Keratinocyte (primary cell): Measurements from ENCODE around the gene TTC39C. TPM values are rescaled to one million over a fixed set of nuclear protein-coding genes. Genes with fewer than 3 reads are reported as not detected.

Experiments used
- DNase-seq: peaks from one replicate; pipeline ENCODE4 v3.0.0-alpha.2; 2011; ENCODE audit warnings: low read depth, missing footprints, low spot score
- FAIRE-seq: peaks from 2 replicates; lab custom pipeline; 2011; peaks lifted over from hg19 to GRCh38; lab: Jason Lieb, UNC
- H2AFZ ChIP-seq: 2 replicates; pipeline ENCODE4 v1.6.0; 2012; ENCODE audit warnings: low read length, control low read depth, inconsistent platforms; ENCODE audit not compliant: control insufficient read depth
- H3K27ac ChIP-seq: 2 replicates; pipeline ENCODE4 v1.5.1; 2011; ENCODE audit warnings: low read length; ENCODE audit not compliant: control insufficient read depth, insufficient read depth
- H3K27me3 ChIP-seq: 3 replicates; pipeline ENCODE4 v1.6.0; 2011; ENCODE audit warnings: low read length; ENCODE audit not compliant: control insufficient read depth, insufficient read depth; ENCODE audit errors: extremely low read depth
- H3K36me3 ChIP-seq, 2 experiments: 2 replicates in 1 of 2; 3 replicates in 1 of 2; pipeline ENCODE4 v1.5.1; 2011; ENCODE audit warnings: low read length in 2 of 2, mild to moderate bottlenecking in 1 of 2; ENCODE audit not compliant: control insufficient read depth in 2 of 2, insufficient read depth in 2 of 2; ENCODE audit errors: extremely low read depth in 1 of 2
- H3K4me1 ChIP-seq: 3 replicates; pipeline ENCODE4 v1.5.1; 2011; ENCODE audit warnings: low read length; ENCODE audit not compliant: control insufficient read depth, insufficient read depth; ENCODE audit errors: extremely low read depth
- H3K4me2 ChIP-seq: 3 replicates; pipeline ENCODE4 v1.6.0; 2011; ENCODE audit warnings: low read depth, low read length; ENCODE audit not compliant: control insufficient read depth, insufficient read depth; ENCODE audit errors: extremely low read depth
- H3K4me3 ChIP-seq, 3 experiments: fragments of 200-600 bp in 1 of 3; sonication (generic) in 1 of 3; 2 replicates in 2 of 3; 3 replicates in 1 of 3; pipeline ENCODE4 v1.5.1; 2011 to 2016; ENCODE audit warnings: low read length in 3 of 3, mild to moderate bottlenecking in 3 of 3, control low read depth in 2 of 3, inconsistent platforms in 1 of 3, low read depth in 1 of 3, mixed read lengths in 1 of 3, mixed run types in 1 of 3, moderate library complexity in 1 of 3; ENCODE audit not compliant: control insufficient read depth in 2 of 3, insufficient read depth in 2 of 3; ENCODE audit errors: extremely low read depth in 1 of 3
- H3K79me2 ChIP-seq: 2 replicates; pipeline ENCODE4 v1.6.0; 2012; ENCODE audit warnings: low read length; ENCODE audit not compliant: control insufficient read depth, insufficient read depth
- H3K9ac ChIP-seq: 3 replicates; pipeline ENCODE4 v1.6.0; 2011; ENCODE audit warnings: low read length; ENCODE audit not compliant: control insufficient read depth, insufficient read depth; ENCODE audit errors: extremely low read depth
- H3K9me1 ChIP-seq: 3 replicates; pipeline ENCODE4 v1.6.0; 2011; ENCODE audit warnings: low read length; ENCODE audit not compliant: control insufficient read depth, insufficient read depth; ENCODE audit errors: extremely low read depth
- H3K9me3 ChIP-seq: 2 replicates; pipeline ENCODE4 v1.5.1; 2012; ENCODE audit warnings: low read depth, low read length; ENCODE audit not compliant: control insufficient read depth
- H4K20me1 ChIP-seq: 3 replicates; pipeline ENCODE4 v1.6.0; 2011; ENCODE audit warnings: low read length; ENCODE audit not compliant: control insufficient read depth, insufficient read depth; ENCODE audit errors: extremely low read depth
- EZH2 ChIP-seq: IDR thresholded peaks from one replicate; pipeline ENCODE4 v1.6.1; 2012; ENCODE audit warnings: inconsistent platforms, mild to moderate bottlenecking, low read length, moderate library complexity
- dilution Hi-C: fragments of 300-500 bp; cut with MboI; formaldehyde crosslinking; loops from one replicate; pipeline ENCODE4 v1.7.0; 2020; ENCODE audit warnings: low sequenced_read_pairs; ENCODE audit not compliant: extremely low pct_ligation_motif_present
- polyA plus RNA-seq, 5 experiments: library from polyadenylated mRNA; depleted of rRNA in 3 of 5; stranded (reverse) in 3 of 5; stranded (forward) in 1 of 5; unstranded in 1 of 5; fragments of >200 nt; gene quantifications; 1 replicate in 1 of 5; 2 replicates in 3 of 5; 3 replicates in 1 of 5; pipeline versions ENCODE4 v1.2.1 to v1.2.3, GENCODE V29; 2011 to 2012; ENCODE audit warnings: missing spikeins in 2 of 5, low read depth in 1 of 5, low replicate concordance in 1 of 5
- TF ChIP-seq, protein P1 (sequence below), 3 experiments: IDR thresholded peaks in 1 of 3; conservative IDR thresholded peaks in 1 of 3; optimal IDR thresholded peaks in 1 of 3; 2 replicates in 2 of 3; 3 replicates in 1 of 3; pipeline versions ENCODE3 to v1.5.1; 2011; ENCODE audit warnings: low read length in 3 of 3, mild to moderate bottlenecking in 3 of 3, moderate library complexity in 2 of 3, control low read depth in 1 of 3, inconsistent platforms in 1 of 3; ENCODE audit not compliant: insufficient read depth in 2 of 3; ENCODE audit errors: extremely low read depth in 1 of 3

The TTC39C gene
- polyA plus RNA-seq, 1 donor (not counting 4 experiments of a cell fraction or from before 2014, with no cell fraction given) = 26.8 TPM

DNA sequence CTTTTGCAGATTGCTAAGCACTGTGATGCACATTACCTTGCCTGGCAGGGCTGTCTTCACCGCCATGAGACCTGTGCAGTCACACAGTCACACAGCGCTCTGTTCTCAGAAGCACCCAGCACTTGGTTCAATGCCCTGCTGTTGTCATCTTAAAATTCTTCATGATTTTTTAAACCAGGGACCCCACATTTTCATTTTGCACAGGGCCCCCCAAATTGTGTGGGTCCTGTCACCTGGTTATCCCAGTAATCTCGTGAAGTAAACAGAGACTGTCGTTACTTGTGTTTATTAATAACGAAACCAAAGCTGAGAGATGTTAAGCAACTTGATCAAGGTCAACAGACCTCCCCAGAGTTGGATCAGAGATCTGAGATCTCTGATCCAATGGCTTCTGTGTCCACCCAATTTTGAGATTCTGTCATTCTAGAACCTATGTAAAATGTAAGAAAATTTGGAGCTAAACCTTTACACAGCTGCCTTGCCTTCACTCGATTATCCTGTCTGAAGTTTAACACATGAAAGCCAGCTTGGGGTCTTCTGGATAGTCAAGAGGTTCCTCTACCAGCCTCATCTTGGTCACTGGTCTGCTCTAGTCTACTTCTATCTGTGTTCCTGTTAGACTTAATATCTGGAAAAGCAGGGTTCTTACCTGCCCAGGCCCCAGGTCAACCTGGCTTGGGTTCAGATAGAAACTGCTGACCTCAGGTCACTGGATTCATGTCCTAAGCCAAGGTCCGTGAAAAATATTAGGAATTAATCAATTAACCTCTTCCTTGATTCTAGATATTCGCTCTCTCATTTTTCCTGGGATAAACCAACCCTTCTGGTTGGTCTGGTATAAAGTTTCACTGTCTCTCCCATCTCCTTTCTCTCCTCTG lies 13.7 kb upstream of the TTC39C start:
- no peaks in the 10 kb centered on the region for H3K36me3 ChIP-seq
- FAIRE-seq (no peak), DNase-seq (no peak)
- H3K4me2 ChIP-seq = no peak overlapping the region
- TF ChIP-seq EZH2 = no peak
- TF ChIP-seq, protein P1, sequence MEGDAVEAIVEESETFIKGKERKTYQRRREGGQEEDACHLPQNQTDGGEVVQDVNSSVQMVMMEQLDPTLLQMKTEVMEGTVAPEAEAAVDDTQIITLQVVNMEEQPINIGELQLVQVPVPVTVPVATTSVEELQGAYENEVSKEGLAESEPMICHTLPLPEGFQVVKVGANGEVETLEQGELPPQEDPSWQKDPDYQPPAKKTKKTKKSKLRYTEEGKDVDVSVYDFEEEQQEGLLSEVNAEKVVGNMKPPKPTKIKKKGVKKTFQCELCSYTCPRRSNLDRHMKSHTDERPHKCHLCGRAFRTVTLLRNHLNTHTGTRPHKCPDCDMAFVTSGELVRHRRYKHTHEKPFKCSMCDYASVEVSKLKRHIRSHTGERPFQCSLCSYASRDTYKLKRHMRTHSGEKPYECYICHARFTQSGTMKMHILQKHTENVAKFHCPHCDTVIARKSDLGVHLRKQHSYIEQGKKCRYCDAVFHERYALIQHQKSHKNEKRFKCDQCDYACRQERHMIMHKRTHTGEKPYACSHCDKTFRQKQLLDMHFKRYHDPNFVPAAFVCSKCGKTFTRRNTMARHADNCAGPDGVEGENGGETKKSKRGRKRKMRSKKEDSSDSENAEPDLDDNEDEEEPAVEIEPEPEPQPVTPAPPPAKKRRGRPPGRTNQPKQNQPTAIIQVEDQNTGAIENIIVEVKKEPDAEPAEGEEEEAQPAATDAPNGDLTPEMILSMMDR (optimal IDR thresholded peaks at IDR 0.05 in 1 of 3, IDR thresholded peaks at IDR 0.05 in 1 of 3, conservative IDR thresholded peaks at IDR 0.05 in 1 of 3; ENCODE audit: extremely low read depth in 1 of 3, insufficient read depth in 2 of 3, low read length in 3 of 3) = no peak
- H3K9me3 ChIP-seq = no peaks in the 10 kb centered on the region
- H3K27ac ChIP-seq = no peak overlapping the region
- no peaks in the 10 kb centered on the region for H4K20me1 ChIP-seq
- no peak overlapping the region for H3K9ac ChIP-seq
- peaks cover 13% of the 10 kb centered on the region for H3K4me1 ChIP-seq
- dilution Hi-C loops = no loop called here
- no peaks in the 10 kb centered on the region for H3K79me2 ChIP-seq
- no peaks in the 10 kb centered on the region for H3K9me1 ChIP-seq
- H3K27me3 ChIP-seq = no peaks in the 10 kb centered on the region
- H2AFZ ChIP-seq = no peak overlapping the region
- H3K4me3 ChIP-seq = no peak overlapping the region

DNA sequence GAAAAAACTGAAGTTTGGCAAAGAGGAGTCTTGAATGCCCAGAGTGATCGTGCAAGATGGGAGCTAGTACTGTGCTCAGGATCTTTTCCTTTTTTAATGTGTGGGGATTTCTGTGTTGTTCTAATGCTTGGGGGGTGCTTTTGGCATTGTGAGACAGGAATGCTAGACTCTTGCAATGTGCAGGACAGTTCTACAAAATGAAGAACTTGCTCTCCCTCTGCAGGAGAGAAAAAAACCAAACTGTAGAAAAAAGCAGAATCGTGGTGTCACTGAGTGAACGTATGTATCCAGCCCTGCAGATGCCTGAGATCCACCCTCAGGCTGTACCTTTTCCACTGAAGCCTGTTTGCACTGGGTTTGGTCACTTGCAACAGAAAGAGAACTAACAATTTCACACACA lies 12.1 kb upstream of the TTC39C start:
- Histone ChIP-seq H2AFZ (no peak overlapping the region), H4K20me1 (no peaks in the 10 kb centered on the region), H3K9me1 (no peaks in the 10 kb centered on the region), H3K9me3 (no peaks in the 10 kb centered on the region), H3K27ac (no peak overlapping the region), H3K27me3 (no peaks in the 10 kb centered on the region), H3K4me3 (no peak overlapping the region), H3K4me1 (peaks cover 13% of the 10 kb centered on the region), H3K79me2 (no peaks in the 10 kb centered on the region), H3K36me3 (no peaks in the 10 kb centered on the region), H3K9ac (no peak overlapping the region), H3K4me2 (no peak overlapping the region)
- TF ChIP-seq, protein P1 (optimal IDR thresholded peaks at IDR 0.05 in 1 of 3, IDR thresholded peaks at IDR 0.05 in 1 of 3, conservative IDR thresholded peaks at IDR 0.05 in 1 of 3; ENCODE audit: extremely low read depth in 1 of 3, insufficient read depth in 2 of 3, low read length in 3 of 3) = no peak
- no peak for TF ChIP-seq EZH2
- FAIRE-seq (no peak), DNase-seq (no peak)
- dilution Hi-C loops = no loop called here
